Erythroblast (primary cell): ENCODE measurements around the gene FNDC11.

Experiments
- GATA1 ChIP-seq: IDR thresholded peaks from 2 replicates; pipeline ENCODE4 v1.6.1; 2011; ENCODE audit warnings: low read depth, mild to moderate bottlenecking, control low read depth, low read length, moderate library complexity
- POLR2A ChIP-seq: IDR thresholded peaks from 2 replicates; pipeline ENCODE4 v1.6.1; 2011; ENCODE audit warnings: mild to moderate bottlenecking, low read length

DNA sequence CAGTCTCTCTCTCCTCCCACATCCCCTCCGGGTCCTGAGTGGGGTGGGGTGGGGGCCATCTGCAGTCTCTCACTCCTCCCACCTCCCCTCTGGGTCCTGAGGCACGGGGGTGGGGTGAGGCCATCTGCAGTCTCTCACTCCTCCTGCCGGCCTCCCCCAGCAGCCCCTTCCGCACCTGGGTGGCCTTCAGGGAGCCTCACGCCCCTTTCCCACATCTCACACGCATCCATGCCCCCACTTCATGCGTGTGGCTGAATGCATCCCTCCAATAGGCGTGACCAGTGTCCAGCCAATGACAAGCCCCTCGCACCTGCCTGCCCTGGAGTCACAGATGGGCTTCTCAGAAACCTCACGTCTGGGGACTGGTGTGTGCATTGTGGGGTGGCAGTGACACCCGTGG, 5.4 kb upstream of the FNDC11 start:
- TF ChIP-seq POLR2A (no peak), GATA1 (no peak)
